Activated CD8-positive, alpha-beta memory T cell treated with anti-CD3 and anti-CD28 coated beads for 24 hours (primary cell): ENCODE results near the gene CYP3A7.
"Not testable (repeated sequence)": the region's sequence is repeated elsewhere in the genome, so short reads cannot be mapped to it uniquely, and the experiment has no call there.

ENCODE experiments used
- DNase-seq: peaks from one replicate; pipeline ENCODE4 v3.0.0-alpha.2; 2020

Gene CYP3A7

DNA sequence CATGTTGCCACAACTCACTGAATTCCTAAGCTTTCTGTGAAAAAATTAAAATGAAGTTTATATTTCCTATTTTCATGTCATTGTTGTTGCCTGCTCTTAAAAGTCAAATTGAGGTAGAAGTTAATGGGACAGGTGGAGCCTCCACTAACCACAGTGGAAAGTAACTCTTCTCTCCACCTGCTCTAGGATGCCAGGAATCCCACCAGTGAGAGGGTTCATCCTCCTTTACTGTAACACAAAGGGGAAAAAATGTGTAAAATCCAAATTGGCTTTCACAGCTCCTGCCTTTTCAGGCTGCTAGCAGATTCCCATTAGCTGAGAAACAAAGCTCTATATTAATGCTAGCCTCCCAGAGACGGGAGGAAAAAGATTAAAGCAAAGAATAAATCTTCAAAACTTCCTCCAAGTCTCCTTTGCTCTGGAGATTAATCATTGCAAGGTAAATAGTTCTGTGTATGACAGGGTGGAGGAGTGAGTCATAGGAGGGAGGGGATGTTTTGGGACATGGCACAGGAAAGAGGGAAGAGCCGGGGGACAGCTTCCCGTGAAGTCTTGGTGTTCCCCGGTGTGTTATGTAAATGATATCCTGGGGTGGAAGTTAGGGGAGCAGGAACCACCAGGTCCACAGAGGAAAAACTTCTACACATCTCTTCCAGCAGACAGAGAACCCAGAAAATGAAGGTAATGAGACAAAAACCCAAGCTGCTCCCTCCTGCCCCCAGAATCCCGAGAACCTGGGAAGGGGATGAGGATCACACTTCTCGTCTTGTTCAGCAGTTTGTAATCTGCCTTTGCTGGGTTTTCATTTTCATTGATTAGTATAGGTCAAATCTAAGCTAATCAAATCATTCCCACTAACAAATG, 35.9 kb downstream of the CYP3A7 start:
- DNase-seq = not testable (repeated sequence)

DNA sequence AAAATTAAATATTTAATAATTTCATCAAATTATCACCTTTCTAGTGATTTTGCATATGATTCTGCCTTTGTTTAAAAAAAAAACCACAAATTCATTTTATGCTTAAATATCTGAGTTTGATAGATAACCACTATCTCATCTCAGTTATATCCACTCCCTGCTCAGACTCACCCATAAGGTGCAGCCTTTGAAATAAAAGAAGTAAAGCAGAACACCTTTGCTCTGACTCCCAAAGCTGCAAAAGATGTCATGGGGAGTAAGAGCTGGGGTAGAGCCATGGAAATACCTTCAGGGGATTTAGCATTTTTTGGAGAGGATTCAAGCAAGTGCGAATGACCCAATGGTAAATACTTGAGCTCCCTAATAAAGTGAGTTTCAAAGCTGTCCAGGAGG, 40.1 kb downstream of the CYP3A7 start:
- no peak for DNase-seq

DNA sequence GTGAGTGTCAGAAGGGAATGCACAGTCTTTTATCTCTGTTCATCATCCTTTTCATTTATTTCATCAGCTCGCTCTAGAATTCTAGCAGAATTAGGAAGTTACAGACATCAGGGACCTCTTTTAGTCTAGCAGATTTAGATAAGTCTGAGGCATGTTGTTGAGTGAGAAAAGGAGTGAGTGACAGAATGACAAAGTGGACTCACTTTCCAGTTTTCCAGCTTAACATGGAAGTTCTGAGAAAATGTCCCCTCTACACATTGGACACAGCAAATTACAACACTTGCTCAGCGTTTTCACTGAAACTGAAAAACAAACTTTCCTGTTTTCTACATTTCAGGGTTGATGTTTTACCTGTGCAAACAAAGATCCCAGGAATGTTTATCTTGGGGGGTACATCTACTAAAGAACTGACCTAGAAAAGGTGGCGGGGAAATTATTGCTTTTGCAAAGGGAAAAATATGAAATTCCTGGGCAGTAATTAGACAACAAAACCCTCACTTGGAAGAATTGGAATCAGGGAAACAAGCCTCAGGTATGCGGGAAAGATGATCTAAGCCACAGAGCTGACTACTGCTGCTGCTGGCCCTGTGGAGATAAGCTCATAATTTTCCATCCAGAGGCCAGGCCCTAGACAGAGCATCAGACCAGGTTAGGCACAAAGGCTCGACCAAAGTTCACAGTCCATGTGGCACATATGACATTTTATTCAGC, 40.6 kb downstream of the CYP3A7 start:
- DNase-seq = no peak

DNA sequence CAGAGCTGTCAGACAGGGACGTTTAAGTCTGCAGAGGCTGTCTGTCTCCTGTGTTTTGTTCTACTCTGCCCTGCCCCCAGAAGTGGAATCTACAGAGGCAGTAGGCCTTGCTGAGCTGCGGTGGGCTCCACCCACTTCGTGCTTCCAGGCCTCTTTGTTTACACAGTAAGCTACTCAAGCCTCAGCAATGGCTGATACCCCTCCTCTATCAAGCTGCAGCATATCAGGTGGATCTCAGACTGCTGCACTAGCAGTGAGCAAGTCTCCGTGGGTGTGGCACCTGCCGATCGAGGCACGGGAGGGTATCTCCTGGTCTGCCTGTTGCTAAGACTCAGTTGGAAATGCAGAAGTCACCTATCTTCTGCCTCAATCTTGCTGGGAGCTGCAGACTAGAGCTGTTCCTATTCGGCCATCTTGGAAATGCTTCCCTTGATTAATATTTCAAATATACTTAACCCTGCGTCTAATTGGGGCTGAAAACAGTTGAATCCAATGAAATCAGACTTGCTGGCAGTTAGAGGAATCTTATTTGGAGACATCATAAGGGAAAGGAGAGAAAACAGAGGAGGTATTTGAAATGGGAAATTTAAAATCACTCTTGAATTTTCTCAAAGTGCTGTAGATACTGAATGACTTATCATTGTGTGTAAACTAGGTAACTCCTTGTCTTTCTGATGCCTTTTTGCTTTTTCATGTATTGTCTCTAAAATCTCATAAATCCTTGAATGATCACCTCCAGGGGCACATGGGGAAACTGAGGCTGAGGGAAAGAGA, 41.4 kb downstream of the CYP3A7 start:
- no peak for DNase-seq

DNA sequence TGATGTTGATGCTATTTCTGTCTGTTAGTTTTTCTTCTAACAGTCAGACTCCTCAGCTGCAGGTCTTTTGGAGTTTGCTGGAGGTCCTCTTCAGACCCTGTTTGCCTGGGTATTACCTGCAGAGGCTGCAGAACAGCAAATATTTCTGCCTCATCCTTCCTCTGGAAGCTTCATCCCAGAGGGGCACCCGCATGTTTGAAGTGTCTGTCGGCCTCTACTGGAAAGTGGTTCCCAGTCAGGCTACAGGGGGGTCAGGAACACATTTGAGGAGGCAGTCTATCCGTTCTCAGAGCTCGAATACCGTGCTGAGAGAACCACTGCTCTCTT, 41.9 kb downstream of the CYP3A7 start:
- DNase-seq = no peak

DNA sequence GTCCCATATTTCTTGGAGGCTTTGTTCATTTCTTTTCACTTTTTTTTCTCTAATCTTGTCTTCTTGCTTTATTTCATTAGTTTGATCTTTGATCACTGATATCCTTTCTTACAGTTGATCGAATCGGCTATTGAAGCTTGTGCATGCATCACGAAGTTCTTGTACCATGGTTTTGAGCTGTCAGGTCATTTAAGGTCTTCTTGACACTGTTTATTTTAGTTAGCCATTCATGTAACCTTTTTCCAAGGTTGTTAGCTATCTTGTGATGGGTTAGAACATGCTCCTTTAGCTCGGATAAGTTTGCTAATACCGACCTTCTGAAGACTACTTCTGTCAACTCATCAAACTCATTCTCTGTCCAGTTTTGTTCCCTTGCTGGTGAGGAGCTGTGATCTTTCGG, 42.4 kb downstream of the CYP3A7 start:
- DNase-seq = not testable (repeated sequence)

DNA sequence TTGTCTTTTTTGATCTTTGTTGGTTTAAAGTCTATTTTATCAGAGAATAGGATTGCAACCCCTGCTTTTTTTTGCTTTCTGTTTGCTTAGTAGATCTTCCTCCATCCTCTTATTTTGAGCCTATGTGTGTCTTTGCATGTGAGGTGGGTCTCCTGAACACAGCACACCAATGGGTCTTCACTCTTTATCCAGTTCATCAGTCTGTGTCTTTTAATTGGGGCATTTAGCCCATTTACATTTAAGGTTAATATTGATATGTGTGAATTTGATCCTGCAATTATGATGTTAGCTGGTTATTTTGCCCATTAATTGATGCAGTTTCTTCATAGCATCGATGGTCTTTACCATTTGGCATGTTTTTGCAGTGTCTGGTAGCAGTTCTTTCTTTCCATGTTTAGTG, 43.3 kb downstream of the CYP3A7 start:
- not testable (repeated sequence) for DNase-seq

DNA sequence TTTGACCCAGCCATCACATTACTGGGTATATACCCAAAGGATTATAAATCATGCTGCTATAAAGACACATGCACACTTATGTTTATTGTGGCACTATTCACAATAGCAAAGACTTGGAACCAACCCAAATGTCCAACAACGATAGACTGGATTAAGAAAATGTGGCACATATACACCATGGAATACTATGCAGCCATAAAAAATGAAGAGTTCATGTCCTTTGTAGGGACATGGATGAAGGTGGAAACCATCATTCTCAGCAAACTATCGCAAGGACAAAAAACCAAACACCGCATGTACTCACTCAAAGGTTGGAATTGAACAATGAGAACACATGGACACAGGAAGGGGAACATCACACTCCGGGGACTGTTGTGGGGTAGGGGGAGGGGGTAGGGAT, 44.1 kb downstream of the CYP3A7 start:
- DNase-seq = not testable (repeated sequence)

DNA sequence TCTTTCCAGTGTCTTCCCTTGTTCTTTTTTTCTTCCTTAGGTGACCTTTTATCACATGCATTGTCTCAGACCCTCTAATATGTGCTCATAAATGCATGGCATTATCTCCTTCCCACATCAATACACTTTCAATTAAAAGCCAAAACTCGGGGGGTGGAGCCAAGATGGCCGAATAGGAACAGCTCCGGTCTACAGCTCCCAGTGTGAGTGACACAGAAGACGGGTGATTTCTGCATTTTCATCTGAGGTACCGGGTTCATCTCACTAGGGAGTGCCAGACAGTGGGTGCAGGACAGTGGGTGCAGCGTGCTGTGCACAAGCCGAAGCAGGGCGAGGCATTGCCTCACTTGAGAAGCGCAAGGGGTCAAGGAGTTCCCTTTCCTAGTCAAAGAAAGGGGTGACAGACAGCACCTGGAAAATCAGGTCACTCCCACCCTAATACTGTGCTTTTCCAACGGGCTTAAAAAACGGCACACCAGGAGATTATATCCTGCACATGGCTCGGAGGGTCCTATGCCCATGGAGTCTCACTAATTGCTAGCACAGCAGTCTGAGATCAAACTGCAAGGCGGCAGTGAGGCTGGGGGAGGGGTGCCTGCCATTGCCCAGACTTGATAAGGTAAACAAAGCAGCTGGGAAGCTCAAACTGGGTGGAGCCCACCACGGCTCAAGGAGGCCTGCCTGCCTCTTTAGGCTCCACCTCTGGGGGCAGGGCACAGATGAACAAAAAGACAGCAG, 49.0 kb downstream of the CYP3A7 start:
- DNase-seq = not testable (repeated sequence)

DNA sequence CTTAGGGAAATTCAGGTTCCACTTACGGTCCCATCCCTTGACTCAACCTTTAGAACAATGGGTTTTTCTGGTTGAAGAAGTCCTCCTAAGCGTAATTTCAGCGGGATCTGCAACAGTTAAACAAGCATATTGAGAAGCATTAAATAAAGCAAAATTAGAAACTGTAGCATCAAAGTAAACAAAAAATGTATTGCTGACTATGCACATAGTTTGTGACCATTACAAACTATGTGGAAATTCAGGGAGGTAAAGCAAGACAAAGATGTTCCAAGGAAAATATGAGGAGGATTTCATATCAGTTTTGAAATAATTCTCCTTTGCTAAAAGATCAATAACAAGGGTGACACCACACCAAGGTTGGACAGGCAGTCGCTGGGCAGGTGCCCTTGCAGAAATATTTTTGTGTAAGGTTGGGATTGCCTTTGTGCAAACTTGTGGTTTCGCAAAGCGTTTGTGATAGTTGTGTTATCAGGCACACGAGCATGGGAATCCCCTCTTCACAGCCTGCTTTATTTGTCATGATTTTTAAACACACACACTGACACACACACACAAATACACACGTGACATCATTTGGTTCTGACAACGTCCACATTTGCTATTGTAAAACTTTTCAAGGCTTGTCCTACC, 49.8 kb downstream of the CYP3A7 start:
- DNase-seq = no peak

DNA sequence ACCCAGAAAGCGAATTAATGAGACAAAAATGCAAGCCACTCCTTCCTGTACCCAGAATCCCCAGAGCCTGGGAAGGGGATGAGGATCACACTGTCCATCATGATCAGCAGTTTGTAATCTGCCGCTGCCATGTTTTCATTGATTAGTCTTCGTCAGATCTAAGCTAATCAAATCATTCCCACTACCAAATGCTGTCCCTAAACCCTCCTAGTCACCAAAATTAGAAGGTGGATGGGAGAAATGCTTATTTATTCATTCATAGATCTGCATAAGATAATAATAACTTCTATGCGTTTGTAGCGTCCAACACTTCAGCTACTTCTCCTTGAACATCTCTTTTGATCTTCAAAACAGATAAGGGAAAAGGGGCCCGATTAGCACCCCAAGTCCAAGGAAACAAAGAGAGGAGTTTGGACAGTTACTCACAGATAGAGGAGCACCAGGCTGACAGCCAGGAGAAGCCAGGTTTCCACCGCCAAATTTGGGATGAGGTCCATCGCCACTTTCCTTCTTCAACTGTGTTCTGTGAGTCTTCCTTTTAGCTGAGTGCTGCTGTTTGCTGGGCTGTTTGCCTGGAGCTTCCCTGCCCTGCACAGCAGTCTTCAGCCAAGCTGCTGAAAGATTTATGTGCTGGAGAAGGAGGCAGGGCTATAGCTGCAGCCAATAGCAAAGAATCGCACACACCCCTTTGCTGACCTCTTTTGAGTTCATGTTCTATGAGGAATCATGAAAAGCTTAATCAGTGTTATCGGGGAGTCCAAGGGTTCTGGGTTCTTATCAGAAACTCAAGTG, 55.4 kb downstream of the CYP3A7 start, which contains the start of gene CYP3A5:
Gene CYP3A5 (minus strand): TSS at position 597 of the 792 bp plus-strand sequence. CDS start 100 bp downstream, at position 497.
- DNase-seq = no peak

DNA sequence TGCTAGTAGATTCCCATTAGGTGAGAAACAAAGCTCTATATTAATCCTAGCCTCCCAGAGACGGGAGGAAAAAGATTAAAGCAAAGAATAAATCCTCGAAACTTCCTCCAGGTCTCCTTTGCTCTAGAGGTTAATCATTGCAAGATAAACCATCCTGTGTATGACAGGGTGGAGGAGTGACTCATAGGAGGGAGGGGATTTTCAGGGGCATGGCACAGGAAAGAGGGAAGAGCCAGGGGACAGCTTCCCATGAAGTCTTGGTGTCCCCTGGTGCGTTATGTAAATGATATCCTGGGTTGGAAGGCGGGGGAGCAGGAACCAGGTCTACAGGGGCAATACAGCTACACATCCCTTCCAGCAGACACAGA, 56.0 kb downstream of the CYP3A7 start:
- no peak for DNase-seq

DNA sequence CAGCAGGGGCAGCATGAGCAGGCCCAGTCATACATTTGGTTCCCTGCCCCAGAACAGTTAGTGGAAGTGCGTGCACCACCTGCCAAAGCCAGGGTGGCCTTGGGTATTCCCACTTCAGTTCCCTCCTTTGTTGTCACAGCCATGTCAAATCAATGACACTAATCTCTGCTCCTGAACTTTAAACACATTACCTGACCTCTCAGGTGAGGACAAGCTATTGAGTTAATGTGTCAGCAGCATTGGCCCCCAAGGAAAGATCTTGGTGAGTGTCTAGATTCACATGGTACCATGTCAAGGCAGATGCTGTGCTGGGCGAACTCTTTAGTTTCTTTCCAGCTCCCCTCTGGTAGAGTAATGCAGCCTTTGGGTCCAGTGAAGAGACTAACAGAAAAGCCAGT, 57.3 kb downstream of the CYP3A7 start:
- DNase-seq = no peak

DNA sequence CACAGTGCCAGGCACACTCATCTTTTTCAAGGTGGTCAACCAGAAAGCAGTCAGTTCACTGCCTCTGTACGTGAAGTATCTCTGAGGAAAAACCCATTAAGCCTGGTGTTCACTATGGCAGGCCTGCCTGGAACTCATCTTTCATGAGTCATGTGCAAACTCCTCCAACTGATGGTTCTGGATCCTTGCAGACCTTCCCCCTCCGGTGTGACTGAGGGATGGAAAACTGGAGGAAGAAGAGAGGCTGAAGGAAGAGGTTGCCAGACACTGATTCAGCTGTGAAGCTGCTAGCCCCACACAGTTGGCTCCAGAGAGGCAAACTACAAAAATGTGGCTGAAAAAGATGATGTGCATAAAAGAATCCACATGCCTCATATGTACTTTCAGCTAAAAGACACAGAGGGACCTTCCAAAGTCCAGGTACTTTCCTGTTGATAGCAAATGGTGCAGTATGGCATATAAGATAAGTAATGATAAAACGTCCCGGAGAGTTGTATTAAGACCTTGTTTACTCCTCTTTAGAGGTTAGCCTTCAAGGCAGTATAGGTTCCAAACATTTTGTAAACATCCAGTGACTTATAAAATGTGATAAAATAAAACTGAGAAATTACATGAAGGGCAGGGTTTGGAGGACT, 57.9 kb downstream of the CYP3A7 start:
- DNase-seq = no peak

DNA sequence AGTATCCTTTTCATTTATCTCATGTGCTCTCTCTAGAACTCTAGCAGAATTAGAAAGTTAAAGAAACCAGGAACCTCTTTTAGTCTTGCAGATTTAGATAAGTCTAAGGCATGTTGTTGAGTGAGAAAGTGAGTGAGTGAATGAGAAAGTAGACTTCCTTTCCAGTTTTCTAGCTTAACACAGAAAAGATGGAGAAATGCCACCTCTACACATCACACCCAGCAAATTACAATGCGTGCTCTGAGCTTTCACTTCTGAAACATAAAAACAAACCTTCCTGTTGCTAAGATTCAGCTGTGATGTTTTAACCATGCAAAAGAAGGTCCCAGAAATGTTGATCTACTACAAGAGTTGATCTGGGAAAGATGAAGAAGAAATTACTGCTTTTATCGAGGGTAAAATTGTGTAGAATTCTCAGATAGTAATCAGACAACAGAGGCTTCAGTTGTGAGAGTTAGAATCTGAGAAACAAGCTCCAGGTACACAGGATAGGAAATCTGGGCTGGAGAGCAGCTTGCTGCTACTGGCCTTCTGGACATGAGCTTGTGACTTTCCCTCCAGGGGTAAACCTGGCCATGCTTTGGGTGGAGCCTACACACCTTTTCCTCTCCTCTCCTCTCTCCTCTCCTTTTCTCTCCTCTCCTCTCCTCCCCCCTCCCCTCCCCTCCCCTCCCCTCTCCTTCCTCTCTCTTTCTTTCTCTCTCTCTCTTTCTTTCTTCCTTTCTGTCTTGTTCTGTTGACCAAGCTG, 59.8 kb downstream of the CYP3A7 start:
- no peak for DNase-seq

DNA sequence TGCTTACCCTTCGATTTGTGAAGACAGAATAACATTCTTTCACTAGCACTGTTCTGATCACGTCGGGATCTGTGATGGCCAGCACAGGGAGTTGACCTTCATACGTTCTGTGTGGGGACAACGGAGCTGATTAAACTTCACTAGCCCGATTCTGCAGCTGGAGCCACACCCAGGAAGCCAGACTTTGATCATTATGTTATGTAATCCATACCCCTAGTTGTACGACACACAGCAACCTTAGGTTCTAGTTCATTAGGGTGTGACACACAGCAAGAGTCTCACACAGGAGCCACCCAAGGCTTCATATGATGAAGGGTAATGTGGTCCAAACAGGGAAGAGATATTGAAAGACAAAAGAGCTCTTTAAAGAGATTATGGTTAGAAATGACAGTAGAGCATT, 62.4 kb downstream of the CYP3A7 start:
- DNase-seq = no peak

DNA sequence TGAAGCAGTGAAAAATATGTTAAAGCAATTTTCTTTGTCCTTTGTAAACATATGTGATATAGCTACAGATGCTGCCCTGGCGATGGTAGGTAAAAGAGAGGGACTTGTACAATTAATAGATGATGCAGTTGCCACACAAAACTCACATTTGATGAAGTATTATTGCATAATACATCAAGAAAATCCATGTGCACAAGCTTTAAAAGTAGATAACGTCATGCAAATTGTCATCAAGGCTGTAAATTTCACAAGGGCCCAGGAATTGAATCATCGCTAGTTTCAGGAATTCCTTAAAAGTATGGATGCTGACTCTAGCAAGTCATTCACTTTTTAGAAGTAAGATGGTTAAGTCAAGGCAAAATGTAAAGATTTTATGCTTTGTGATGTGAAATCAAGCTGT, 65.2 kb downstream of the CYP3A7 start:
- DNase-seq = no peak

DNA sequence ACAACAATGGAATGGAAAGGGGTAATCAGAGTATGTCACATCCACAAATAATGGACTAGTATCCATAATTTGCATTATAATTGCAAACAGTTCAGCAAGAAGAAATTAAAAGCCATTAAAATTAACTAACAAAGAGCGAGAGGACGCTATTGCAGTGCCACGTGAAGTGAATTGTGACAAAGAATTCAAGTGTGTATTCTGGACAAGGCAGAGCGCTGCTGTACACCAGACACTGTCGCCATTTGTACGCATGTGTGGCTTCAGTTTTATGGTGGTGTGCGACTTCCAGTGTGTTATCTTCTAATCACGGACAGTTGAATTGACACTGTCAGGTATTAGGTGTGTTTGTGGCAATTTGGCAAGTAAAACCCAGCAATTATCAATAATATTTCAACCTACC, 66.5 kb downstream of the CYP3A7 start:
- no peak for DNase-seq

DNA sequence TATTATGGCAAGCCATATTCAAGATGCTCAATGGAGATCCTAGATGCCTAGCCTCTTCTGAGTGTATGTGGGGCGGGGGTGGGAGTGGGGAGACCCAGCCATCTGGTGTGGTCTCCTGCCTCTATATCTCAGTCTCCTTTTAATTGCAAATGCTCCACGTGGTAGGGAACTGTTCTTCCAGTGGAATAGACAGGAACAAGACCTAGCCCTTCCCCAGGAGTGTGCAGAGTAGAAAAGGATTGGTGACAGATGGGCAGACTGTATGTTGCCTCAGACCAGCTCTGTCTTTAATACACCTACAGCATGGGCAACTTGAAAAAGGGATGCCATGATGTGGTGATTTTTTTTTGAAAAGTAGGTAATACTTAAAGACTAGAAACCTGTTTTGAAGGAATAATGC, 67.8 kb downstream of the CYP3A7 start:
- DNase-seq = no peak

DNA sequence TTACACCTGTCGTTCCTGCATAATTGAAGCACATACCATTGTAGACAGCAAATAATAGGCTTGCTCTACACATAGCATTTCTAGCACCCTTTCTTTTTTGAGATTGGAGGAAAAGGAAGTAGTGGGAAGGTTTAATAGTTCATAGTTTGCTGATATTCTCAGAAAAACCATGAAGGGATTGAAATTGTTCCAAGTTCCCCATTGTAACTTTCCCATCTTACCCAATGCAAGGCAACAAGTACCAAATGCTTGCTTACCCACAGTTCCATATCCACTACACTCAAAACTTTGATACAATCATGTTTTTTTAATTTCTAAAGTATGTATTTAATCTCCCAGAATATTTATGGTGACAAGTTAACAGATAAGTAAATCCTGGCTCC, 69.0 kb downstream of the CYP3A7 start:
- no peak for DNase-seq
